GM15510 (cell line): ENCODE results near the gene NDST3.

Experiments used
- POLR2A ChIP-seq: IDR thresholded peaks from 3 replicates; pipeline ENCODE4 v1.6.1; 2011; ENCODE audit warnings: borderline replicate concordance; ENCODE audit not compliant: insufficient read length; ENCODE audit errors: extremely low read depth

The NDST3 gene

DNA sequence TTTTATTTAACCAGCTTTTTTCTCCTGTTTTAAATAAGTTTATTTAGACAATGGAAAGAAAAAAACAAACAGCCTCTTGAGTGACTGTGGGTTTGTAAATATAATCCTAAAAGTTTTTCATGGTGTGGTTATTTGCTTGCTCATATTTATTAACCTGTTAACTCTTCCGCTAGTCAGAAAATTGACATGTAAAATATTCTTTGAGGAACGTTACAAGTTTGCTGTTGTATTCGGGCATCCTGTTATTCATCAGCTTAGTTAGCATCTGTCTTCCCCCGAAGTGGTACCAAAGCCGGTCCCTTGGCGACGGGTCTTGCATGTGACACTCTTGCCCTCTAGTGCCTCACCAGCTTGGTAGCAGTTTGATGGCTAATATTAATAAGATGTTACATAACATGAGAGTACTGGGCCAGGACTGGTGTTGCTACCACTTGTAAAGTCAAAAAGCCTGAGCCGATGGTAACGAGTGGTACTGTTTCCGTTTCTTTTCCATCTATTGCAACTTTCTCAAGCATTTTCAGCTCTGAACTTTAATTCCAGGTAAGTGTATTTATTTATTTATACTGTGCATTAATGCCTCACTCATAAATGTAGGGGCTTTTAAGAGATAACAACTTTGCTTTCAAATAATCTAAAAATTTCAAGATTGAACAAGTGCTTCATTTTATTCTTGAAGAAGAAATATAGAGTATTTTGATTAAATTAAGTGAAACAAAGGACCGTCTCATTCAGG is at the start of gene NDST3:
TSS of gene NDST3 (plus strand) at position 434 of the 733 bp plus-strand sequence. CDS start 19,425 bp downstream, outside the sequence.
- no peak for TF ChIP-seq POLR2A

DNA sequence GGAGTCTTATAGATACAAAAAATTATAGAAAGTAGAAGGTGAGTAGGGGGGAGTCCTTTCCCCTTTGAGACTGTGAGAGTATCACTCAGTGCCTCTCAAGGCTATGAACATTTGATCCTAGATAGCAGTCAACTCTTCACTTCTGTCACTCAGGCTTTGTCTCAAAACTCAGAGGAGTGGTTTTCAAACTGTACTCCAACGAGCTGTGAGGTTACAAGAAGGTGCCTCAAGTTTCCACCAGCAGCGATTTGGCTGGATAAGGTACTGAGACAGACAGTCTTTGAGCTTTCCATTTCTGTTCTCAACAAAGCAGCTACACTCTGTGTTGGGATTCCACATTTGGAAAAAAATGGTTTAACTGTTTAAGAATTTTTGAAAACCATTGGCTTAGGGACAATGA is 48.0 kb upstream of the NDST3 start:
- TF ChIP-seq POLR2A = no peak

DNA sequence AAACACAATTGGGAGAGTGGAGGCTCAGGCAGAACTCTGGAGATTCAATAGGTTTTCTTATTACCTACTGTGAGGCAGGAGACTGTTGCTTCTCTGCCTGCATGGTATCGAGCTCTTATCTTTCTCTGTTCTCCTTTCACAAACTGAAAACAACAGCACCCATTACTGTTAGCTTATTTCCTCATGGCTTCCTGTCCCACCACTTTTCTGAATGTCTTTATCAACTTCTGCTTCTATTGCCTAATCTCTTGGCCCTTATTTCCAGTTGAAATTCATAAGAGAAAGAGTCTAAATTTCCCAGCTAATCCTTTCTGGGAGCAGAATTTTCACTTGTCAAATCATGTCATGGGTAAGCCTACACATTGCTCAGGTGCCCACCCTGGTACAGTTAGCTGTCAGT is 46.8 kb upstream of the NDST3 start:
- TF ChIP-seq POLR2A = no peak

DNA sequence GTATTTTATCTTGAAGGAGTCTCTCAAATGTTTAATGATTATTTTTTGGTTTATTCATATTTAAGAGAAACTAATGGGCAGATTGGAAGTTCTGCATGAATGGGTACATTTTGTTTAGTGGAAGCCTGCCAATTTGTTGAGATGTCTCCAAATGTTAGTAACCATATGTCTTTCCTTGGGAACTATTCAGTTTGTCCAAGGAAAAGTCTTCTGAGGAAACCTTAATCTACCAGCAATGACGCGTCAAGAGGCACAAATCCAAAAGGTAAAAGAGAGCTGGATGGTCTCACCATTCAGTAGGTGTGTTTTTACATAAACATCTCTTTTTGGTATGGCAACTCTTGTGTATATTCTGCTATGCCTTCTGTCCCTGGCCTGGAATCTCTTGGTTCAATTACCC is 37.4 kb upstream of the NDST3 start:
- no peak for TF ChIP-seq POLR2A

DNA sequence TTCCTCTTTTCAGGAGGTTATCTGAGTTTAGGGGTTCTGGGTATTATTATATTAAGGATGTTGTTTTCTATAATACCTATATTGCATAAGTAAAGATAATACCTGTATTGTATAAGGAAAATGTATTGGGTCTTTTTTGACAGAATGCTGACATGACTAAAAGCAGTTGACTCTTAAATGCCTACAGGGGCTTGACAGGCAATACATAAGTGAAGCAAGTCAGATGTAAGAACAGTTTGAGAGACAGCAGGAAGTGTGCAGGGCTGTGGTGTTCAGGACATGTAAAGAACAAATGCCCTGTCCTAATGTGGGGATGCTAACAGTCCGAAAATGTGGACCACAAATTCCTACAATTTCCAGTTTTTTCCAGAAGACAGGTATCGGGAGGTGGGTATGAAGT is 30.2 kb upstream of the NDST3 start:
- TF ChIP-seq POLR2A = no peak

DNA sequence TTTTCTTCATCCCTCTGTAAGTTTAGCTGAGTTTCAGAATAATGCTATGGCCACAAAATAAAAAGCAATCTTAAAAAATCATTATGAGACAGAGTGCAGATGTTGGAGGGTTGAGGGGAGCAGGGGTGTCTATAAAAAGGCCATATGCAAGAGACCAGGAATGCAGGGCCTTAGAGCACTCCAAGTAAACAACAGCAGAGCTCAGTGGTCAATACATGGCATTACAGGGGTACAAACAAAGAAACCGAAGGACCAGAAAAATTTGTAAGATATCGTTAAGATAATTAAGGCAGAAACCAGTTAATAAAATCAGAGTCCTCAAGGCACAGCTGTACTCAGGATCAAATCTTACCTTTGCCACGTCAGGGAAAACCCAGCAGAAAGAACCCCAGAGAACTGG is 28.4 kb upstream of the NDST3 start:
- no peak for TF ChIP-seq POLR2A

DNA sequence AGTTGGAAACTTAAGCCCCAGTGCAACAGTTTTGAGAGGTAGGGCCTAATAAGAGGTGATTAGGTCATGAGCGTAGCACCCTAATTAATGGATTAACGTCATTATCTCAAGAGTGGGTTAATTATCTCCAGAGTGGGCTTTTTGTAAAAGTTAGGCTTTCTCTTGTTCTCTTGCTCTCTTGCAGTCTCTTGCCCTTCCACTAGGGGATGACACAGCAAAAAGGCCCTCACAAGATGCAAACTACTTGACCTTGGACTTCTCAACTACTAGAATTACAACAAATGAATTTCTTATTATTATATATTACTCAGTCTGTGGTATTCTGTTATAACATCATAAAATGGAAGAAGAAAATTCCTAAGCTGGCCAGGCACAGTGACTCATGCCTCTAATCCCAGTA is 22.1 kb upstream of the NDST3 start:
- no peak for TF ChIP-seq POLR2A

DNA sequence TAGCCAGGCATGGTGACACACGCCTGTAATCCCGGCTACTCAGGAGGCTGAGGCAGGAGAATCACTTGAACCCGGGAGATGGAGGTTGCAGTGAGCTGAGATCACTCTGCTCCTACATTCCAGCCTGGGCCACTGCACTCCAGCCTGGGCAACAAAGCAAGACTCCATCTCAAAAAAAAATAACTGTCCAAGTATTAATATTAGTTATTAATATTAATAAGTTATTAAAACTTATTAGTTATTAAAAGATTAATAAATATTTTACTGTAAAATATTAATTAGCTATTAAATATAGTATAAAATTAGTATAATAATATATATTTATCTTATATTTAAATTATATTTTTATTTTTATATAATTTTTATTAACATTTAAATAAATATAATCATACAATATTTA is 19.5 kb upstream of the NDST3 start:
- TF ChIP-seq POLR2A = no peak

DNA sequence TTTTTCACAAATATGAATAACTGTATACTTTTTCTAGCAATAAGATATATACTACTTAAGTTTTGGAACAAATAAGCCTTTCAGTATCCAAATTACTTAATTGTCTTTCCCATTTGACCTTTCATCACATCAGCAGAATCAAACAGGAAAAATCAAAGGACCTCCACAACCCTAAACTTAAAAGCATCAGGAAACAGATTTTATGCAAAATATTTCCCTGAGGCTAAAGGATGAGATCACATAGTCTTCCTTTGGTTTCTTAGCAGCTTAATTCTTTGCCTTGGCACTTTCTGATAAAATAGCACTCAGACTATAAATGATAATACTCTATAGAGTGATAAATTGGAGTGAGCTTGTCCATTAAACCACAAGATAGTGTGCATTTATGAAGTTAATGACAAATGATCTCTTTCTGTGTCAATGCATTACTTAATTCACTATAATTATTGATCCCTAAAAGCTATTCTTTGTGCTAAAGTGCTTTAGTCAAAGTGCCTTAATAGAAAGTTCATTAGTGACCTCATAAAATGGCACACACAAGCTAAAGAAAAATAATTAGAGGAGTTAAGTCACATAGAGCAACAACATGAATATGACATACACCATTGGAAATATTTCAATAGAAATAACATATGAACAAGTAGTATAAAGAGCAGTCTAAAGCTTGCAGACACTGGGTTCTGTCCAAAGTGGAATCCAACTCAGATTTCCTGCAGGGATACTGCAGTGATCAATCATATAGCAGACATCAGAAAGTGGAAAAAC is 15.7 kb upstream of the NDST3 start:
- no peak for TF ChIP-seq POLR2A

DNA sequence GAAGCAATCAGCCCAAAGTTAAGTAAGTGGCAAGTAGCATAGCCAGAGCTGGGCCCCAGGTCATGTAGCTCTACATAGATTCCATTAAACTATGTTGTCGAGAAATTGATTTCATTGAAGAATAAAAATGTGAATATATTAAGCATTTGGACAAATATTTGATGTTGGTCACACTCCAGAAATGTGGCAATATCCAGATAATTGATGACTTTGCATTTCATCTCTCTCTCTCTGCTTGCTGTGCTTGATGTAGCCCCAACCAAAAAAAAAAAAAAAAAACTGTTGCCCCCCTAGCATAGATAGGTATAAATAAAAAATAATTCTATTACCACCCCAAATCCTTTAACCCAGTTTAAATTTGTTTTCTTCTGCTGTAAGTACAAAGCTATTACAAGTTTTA is 7.5 kb upstream of the NDST3 start:
- no peak for TF ChIP-seq POLR2A

DNA sequence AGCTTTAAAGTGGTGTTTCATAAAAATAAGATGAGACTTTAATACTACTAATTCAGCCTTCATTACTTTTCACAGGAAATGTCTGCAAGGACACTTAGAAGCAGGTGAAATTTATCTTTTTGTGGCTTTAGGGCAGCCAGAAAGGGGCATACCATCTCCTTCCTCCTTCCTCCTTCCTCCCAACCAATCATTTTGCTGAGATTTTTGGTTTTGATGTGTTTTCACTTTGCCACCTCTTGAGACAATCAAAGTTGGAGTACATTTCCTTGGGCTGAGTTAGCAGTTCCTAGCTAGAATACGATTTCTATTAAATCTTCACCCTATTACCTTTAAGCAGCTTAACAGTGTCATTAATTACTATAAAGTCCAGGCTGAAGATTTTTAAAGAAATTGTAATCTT is 5.1 kb upstream of the NDST3 start:
- no peak for TF ChIP-seq POLR2A

DNA sequence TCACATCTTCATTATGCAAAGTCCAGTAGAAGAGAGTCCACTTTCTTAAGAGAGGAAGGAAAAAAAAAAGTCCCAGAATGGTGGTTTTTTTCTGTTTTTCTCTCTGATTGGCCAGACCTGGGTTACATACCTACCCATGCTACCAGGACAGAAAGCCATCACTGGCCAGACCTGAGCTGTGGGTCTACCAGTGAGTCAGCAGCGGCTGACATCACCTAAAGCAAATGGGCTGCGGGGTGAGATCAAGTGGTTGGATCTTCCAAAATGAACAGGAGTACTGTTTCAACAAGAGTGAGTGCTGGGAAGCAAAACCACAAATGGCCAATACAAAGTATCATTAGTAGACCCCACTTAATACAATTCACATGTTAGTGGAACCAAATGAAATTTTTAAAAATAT is 1.6 kb upstream of the NDST3 start:
- TF ChIP-seq POLR2A = no peak

DNA sequence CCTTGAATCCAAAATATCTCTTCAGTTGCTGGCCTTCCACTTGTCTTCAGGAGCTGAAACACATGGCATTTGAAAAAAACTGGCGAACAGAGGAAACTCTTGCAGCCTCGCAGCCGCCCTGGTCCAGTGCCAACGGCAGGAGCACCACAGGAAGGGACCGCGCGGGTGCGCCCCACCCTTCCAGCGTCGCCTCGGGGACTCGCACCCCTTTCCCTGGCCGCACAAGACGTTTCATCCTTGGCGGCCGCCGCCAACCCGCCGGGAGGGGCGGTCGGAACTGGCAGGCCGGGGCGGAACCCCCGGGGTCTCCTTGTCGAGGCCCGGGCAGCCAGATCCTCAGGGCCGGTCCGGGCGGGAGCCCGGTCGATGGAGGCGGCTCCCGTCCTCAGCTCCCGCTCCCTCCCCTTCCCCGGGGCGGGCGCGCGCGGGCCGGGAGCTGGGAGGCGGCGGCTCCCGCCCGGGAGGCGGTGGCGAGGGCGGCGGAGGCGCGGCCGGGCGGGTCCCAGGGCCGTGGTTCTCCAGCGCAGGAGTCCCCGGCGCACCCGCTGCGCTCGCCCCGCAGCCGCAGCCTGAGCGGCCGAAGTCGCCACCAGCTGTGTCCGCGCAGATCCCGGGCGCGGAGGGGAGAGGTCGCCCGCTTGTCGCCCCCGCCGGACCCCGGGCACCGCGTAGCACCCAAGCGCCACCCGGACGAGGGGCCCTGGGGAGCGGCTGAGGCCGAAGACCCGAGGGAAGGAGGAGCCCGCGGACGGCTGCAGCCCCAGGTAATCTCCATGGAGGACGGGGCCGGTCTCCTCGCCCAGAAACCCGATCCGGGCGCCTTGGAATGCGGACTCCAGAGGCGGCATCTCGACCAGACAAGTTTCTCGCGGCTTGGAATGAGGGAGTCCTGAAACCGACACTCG is 886 bp upstream of the NDST3 start:
- TF ChIP-seq POLR2A = no peak

DNA sequence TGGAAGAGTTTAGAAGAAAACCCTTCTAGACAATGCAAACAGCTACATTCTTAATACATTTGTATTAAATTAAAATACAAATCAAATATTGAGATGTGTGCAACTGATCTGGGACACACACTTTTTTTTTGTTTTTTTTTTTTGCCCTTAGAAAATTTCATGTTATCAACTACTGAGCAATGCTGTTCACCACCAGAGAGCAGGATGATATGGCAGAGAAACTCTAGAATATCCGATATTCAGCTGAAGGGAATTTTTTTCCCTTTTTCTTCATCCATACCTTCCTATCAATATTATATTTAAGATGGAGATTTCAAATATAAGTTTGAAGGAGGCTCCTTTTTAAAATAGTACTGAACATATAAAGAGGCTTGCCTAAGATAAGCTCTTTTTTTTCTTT is 1.0 kb downstream of the NDST3 start:
- TF ChIP-seq POLR2A = no peak

DNA sequence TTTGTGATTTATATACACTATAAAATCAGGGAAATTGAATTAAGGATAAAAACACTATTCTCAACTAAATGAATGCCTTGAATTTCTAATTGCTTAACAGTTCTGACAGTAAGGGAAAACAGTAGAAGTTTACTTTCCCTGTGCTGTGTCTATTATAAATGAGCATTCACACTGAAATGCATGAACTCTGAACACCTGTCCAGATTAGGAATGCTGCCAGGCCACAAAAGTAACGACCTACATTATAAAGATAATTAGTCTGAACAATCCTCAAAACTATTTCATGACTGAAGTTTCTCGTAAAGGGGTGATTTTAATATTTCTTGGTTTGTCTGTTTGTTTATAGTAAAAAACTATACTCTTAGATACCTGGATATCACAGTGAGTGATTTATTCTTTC is 2.0 kb downstream of the NDST3 start:
- no peak for TF ChIP-seq POLR2A
